Neuronal stem cell (in vitro differentiated cells): ENCODE results near the gene DSTYK.

Experiments used
- DNase-seq: peaks from one replicate; pipeline ENCODE4 v3.0.0-alpha.2; 2013; ENCODE audit warnings: low spot score
- H2AFZ ChIP-seq: one replicate; pipeline ENCODE4 v1.6.1; 2013; ENCODE audit warnings: mild to moderate bottlenecking, low read length, inconsistent platforms
- H2AK5ac ChIP-seq: 2 replicates; pipeline ENCODE4 v1.6.1; 2013; ENCODE audit warnings: low read depth, mild to moderate bottlenecking, inconsistent platforms, low read length, moderate library complexity, mixed read lengths
- H2BK120ac ChIP-seq: 2 replicates; pipeline ENCODE4 v1.6.1; 2013; ENCODE audit warnings: low read depth, mild to moderate bottlenecking, inconsistent platforms, low read length, moderate library complexity, mixed read lengths
- H2BK12ac ChIP-seq: one replicate; pipeline ENCODE4 v1.6.1; 2013; ENCODE audit warnings: low read length, inconsistent platforms
- H2BK15ac ChIP-seq: 2 replicates; pipeline ENCODE4 v1.6.1; 2013; ENCODE audit warnings: mild to moderate bottlenecking, low read length, inconsistent platforms, mixed read lengths
- H2BK5ac ChIP-seq: one replicate; pipeline ENCODE4 v1.6.1; 2013; ENCODE audit warnings: inconsistent platforms, mild to moderate bottlenecking, low read length, moderate library complexity
- H3K14ac ChIP-seq: one replicate; pipeline ENCODE4 v1.6.1; 2013; ENCODE audit warnings: low read length, inconsistent platforms
- H3K18ac ChIP-seq: 2 replicates; pipeline ENCODE4 v1.6.1; 2013; ENCODE audit warnings: low read length, inconsistent platforms
- H3K23ac ChIP-seq: 2 replicates; pipeline ENCODE4 v1.6.1; 2013; ENCODE audit warnings: low read depth, mild to moderate bottlenecking, mixed read lengths, low read length, inconsistent platforms; ENCODE audit not compliant: poor library complexity
- H3K27ac ChIP-seq: replicated peaks from 3 replicates; pipeline ENCODE4 v1.5.1; 2013; ENCODE audit warnings: low read length, inconsistent platforms
- H3K27me3 ChIP-seq, 3 experiments: 2 replicates each; pipeline ENCODE4 v1.6.1; 2013; ENCODE audit warnings: low read length in 3 of 3, mild to moderate bottlenecking in 2 of 3, inconsistent platforms in 1 of 3, low read depth in 1 of 3, mixed read lengths in 1 of 3, moderate library complexity in 1 of 3; ENCODE audit not compliant: control insufficient read depth in 3 of 3, insufficient read depth in 3 of 3
- H3K36me3 ChIP-seq, 2 donors: replicated peaks in 1 of 2; 2 replicates each; pipeline ENCODE4 v1.6.1; 2013; ENCODE audit warnings: low read length in 2 of 2; ENCODE audit not compliant: control insufficient read depth in 2 of 2, insufficient read depth in 2 of 2
- H3K4ac ChIP-seq: 2 replicates; pipeline ENCODE4 v1.6.1; 2013; ENCODE audit warnings: inconsistent platforms, mild to moderate bottlenecking, low read length, moderate library complexity
- H3K4me1 ChIP-seq, 2 donors: 1 replicate in 1 of 2; 2 replicates in 1 of 2; pipeline ENCODE4 v1.6.1; 2013; ENCODE audit warnings: low read length in 2 of 2, low read depth in 1 of 2; ENCODE audit not compliant: control insufficient read depth in 2 of 2, insufficient read depth in 1 of 2
- H3K4me2 ChIP-seq: one replicate; pipeline ENCODE4 v1.6.1; 2013; ENCODE audit warnings: mild to moderate bottlenecking, low read length, inconsistent platforms; ENCODE audit not compliant: insufficient read depth, poor library complexity, severe bottlenecking
- H3K4me3 ChIP-seq, 2 donors: 2 replicates each; pipeline ENCODE4 v1.5.1; 2013; ENCODE audit warnings: low read length in 2 of 2, mild to moderate bottlenecking in 2 of 2, inconsistent platforms in 1 of 2, moderate library complexity in 1 of 2
- H3K79me1 ChIP-seq: one replicate; pipeline ENCODE4 v1.6.1; 2013; ENCODE audit warnings: low read depth, mild to moderate bottlenecking, inconsistent platforms, low read length, moderate library complexity
- H3K9ac ChIP-seq: one replicate; pipeline ENCODE4 v1.6.1; 2013; ENCODE audit warnings: mild to moderate bottlenecking, low read depth, low read length, inconsistent platforms; ENCODE audit not compliant: poor library complexity
- H3K9me3 ChIP-seq, 2 donors: replicated peaks in 1 of 2; 2 replicates each; pipeline versions ENCODE3 to v1.6.1; 2013; ENCODE audit warnings: low read length in 2 of 2, mild to moderate bottlenecking in 2 of 2, inconsistent platforms in 1 of 2, low read depth in 1 of 2, mixed read lengths in 1 of 2, moderate library complexity in 1 of 2; ENCODE audit not compliant: control insufficient read depth in 2 of 2, insufficient read depth in 1 of 2
- H4K8ac ChIP-seq: one replicate; pipeline ENCODE4 v1.6.1; 2013; ENCODE audit warnings: low read depth, mild to moderate bottlenecking, inconsistent platforms, low read length, moderate library complexity
- H4K91ac ChIP-seq: one replicate; pipeline ENCODE4 v1.6.1; 2013; ENCODE audit warnings: low read length, low read depth, mild to moderate bottlenecking, inconsistent platforms; ENCODE audit not compliant: poor library complexity
- WGBS, 2 donors: extraction: QIAGEN DNeasy Blood & Tissue Kit; methylation state at CpG; one replicate each; pipeline ENCODE4 v1.1.7; 2013; ENCODE audit warnings: missing lambda C conversion rate in 2 of 2, mixed read lengths in 1 of 2; ENCODE audit not compliant: insufficient read length in 2 of 2, insufficient replicate concordance in 1 of 2; ENCODE audit errors: extremely low coverage in 2 of 2; 5-methylcytosine and 5-hydroxymethylcytosine counted together

DSTYK gene

DNA sequence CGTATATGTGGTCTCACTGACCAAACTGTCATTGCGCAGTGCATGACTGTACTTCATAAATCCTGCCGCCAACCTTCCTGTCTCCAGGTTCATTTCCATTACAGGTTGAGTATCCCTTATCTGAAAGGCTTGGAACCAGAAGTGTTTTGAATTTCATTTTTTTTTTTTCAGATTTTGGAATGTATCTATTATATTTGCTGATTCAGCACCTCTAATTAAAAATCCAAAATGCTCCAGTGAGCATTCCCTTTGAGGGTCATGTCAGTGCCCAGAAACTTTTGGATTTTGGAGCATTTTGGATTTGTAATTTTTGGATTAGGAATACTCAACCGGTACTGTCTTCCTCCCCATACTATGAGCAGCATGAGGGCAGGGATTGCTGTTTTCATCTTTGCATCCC lies 59.0 kb downstream of the DSTYK start:
- no peak overlapping the region for H3K4me2 ChIP-seq
- no peak overlapping the region for H2AFZ ChIP-seq
- no peaks in the 10 kb centered on the region for H3K27me3 ChIP-seq
- no peak overlapping the region for H3K4me3 ChIP-seq
- H3K23ac ChIP-seq: no peak overlapping the region
- no peak overlapping the region for H2BK15ac ChIP-seq
- H3K27ac ChIP-seq: no peak overlapping the region
- WGBS, 2 donors: no CpG with 5 or more reads among the region's 4 CpGs
- H3K4ac ChIP-seq: no peak overlapping the region
- H3K79me1 ChIP-seq: no peaks in the 10 kb centered on the region
- no peak overlapping the region for H2AK5ac ChIP-seq
- no peak for DNase-seq
- H2BK5ac ChIP-seq: no peak overlapping the region
- H3K18ac ChIP-seq: no peak overlapping the region
- no peak overlapping the region for H3K14ac ChIP-seq
- H3K9me3 ChIP-seq: peaks cover 10 to 18% of the 10 kb centered on the region in 2 donors
- peaks cover 25 to 79% of the 10 kb centered on the region in 2 donors for H3K36me3 ChIP-seq
- peaks cover 0 to 2% of the 10 kb centered on the region in 2 donors for H3K4me1 ChIP-seq
- no peak overlapping the region for H2BK120ac ChIP-seq
- H4K91ac ChIP-seq: no peak overlapping the region
- H3K9ac ChIP-seq: no peak overlapping the region
- H2BK12ac ChIP-seq: no peak overlapping the region
- H4K8ac ChIP-seq: no peak overlapping the region

DNA sequence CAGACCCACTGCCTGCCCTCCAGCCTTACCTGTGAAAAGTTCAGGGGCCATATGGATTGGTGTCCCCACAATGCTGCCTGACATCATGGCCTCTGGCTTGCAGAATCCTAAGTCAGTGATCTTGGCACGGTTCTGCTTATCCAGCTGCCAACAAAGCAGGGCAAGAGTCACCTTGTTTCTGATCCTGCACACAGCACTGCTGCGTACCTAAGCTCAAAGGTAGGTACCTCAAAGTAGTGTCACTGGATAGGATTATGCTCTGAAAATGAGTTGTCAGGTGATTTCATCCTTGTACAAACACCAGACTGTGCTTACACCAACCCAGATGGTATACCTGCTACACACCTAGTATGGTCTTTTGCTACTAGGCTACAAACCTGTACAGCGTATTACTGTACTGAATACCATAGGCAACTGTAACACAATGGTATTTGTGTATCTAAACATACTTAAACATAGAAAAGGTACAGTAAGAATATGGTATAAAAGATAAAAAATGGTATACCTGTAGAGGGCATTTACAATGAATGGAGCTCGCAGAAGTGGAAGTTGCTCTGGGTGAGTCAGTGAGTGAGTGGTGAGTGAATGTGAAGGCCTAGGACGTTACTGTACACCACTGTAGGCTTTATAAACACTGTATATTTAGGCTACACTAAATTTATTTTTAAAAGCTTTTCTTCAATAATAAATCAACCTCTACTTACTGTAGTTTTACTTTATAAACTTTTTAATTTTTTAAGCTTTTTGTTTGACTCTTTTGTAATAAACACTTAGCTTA lies 60.7 kb downstream of the DSTYK start:
- Histone ChIP-seq H2BK120ac (no peak overlapping the region), H3K36me3 (peaks cover 16 to 72% of the 10 kb centered on the region in 2 donors), H4K91ac (no peak overlapping the region), H3K79me1 (no peaks in the 10 kb centered on the region), H3K4me2 (no peak overlapping the region), H2BK12ac (no peak overlapping the region), H3K18ac (no peak overlapping the region), H3K9me3 (peaks cover 3% of the 10 kb centered on the region in 2 donors), H2AFZ (no peak overlapping the region), H3K4me3 (no peak overlapping the region), H2BK15ac (no peak overlapping the region), H3K4me1 (peaks cover 0 to 3% of the 10 kb centered on the region in 2 donors), H4K8ac (peak overlapping the region; percentile 49), H3K4ac (no peak overlapping the region), H3K27ac (no peak overlapping the region), H3K9ac (no peak overlapping the region), H3K23ac (peak overlapping the region; percentile 2), H2AK5ac (no peak overlapping the region), H3K27me3 (no peaks in the 10 kb centered on the region), H3K14ac (no peak overlapping the region), H2BK5ac (no peak overlapping the region)
- no CpG with 5 or more reads among the region's 5 CpGs for WGBS, 2 donors
- DNase-seq: no peak

GRCh38 chr1:205147191-205147835 lies 64.2 kb downstream of the DSTYK start:
- Histone ChIP-seq H3K9me3 (no peaks in the 10 kb centered on the region), H3K14ac (no peak overlapping the region), H2AFZ (no peak overlapping the region), H2BK120ac (no peak overlapping the region), H3K27me3 (no peaks in the 10 kb centered on the region), H3K23ac (no peak overlapping the region), H2BK15ac (no peak overlapping the region), H4K91ac (no peak overlapping the region), H3K4ac (no peak overlapping the region), H3K36me3 (peaks cover 8 to 47% of the 10 kb centered on the region in 2 donors), H3K4me3 (no peak overlapping the region), H3K27ac (no peak overlapping the region), H3K79me1 (no peaks in the 10 kb centered on the region), H2BK5ac (no peak overlapping the region), H3K4me2 (no peak overlapping the region), H4K8ac (no peak overlapping the region), H3K9ac (no peak overlapping the region), H2AK5ac (no peak overlapping the region), H3K4me1 (peaks cover 0 to 7% of the 10 kb centered on the region in 2 donors), H2BK12ac (no peak overlapping the region), H3K18ac (no peak overlapping the region)
- no peak for DNase-seq
- WGBS, 2 donors: no CpG with 5 or more reads among the region's 6 CpGs

- Histone ChIP-seq H3K4me2 (no peak overlapping the region), H3K4ac (no peak overlapping the region), H4K8ac (no peak overlapping the region), H2BK120ac (no peak overlapping the region), H2BK5ac (no peak overlapping the region), H2BK15ac (no peak overlapping the region), H3K36me3 (peaks cover 3 to 30% of the 10 kb centered on the region in 2 donors), H3K18ac (no peak overlapping the region), H3K27me3 (no peaks in the 10 kb centered on the region), H2BK12ac (no peak overlapping the region), H4K91ac (no peak overlapping the region), H2AK5ac (no peak overlapping the region), H3K27ac (no peak overlapping the region), H3K14ac (no peak overlapping the region), H3K23ac (no peak overlapping the region), H3K79me1 (no peaks in the 10 kb centered on the region), H2AFZ (no peak overlapping the region), H3K4me1 (peaks cover 0 to 7% of the 10 kb centered on the region in 2 donors), H3K4me3 (no peak overlapping the region), H3K9ac (no peak overlapping the region), H3K9me3 (no peaks in the 10 kb centered on the region)
- WGBS, 2 donors: no CpG with 5 or more reads among the region's 1 CpG
- DNase-seq: no peak
Measured at GRCh38 chr1:205144751-205145150, 66.8 kb downstream of the DSTYK start.
